Fibroblast of mammary gland (primary cell): ENCODE data around the gene TTLL3.

Experiments used
- DNase-seq: peaks from one replicate; pipeline ENCODE4 v3.0.0-alpha.2; 2010; ENCODE audit warnings: low read depth
- H3K4me3 ChIP-seq: 2 replicates; pipeline ENCODE4 v1.5.1; 2011; ENCODE audit warnings: low read depth, mild to moderate bottlenecking, low read length, moderate library complexity; ENCODE audit not compliant: control insufficient read depth
- TF ChIP-seq, protein P1 (sequence below): conservative IDR thresholded peaks from 2 replicates; pipeline ENCODE4 v1.5.1; 2011; ENCODE audit warnings: low read depth, low read length, inconsistent platforms; ENCODE audit not compliant: control insufficient read depth, insufficient read depth

TTLL3 gene

DNA sequence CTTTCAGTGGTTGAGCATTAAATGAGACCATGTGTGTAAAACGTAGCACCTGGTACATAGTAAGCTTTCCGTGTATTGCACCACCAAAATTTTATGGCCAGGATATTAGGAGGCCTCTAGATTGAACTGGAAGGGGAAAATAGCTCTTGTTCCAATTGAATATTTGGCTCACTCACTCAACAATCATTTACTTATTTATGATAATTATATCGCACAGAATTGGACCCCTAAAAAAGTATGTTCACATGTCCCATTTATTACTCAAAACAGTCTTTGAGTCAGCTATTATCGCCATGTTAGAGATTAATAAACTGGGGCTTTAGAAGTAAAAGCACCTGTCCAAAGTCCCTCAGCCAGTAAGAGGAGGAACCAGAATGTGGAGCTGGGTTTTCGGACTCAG lies 5.1 kb upstream of the TTLL3 start:
- no peak for DNase-seq
- TF ChIP-seq, protein P1, sequence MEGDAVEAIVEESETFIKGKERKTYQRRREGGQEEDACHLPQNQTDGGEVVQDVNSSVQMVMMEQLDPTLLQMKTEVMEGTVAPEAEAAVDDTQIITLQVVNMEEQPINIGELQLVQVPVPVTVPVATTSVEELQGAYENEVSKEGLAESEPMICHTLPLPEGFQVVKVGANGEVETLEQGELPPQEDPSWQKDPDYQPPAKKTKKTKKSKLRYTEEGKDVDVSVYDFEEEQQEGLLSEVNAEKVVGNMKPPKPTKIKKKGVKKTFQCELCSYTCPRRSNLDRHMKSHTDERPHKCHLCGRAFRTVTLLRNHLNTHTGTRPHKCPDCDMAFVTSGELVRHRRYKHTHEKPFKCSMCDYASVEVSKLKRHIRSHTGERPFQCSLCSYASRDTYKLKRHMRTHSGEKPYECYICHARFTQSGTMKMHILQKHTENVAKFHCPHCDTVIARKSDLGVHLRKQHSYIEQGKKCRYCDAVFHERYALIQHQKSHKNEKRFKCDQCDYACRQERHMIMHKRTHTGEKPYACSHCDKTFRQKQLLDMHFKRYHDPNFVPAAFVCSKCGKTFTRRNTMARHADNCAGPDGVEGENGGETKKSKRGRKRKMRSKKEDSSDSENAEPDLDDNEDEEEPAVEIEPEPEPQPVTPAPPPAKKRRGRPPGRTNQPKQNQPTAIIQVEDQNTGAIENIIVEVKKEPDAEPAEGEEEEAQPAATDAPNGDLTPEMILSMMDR = no peak
- no peak overlapping the region for H3K4me3 ChIP-seq

DNA sequence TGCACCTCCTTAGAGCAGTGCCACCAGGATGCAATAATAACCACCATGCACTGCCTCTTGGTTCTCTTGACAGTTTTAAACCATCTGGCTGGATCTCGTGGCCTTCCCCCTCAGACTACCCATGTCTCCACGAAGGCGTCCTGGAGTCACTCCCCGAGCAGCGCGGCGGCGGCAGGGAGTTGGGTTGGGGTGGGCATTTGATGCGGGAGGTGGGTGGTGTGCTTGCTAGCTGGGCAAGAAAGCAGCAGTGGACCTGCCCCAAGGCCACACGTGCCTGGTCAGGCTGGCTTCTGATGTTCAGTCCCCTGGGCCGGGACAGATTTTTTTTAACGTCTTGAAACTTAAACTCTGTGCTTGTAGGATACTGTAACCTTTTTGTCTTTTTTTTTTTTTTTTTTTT lies 3.9 kb upstream of the TTLL3 start:
- DNase-seq = no peak
- no peak overlapping the region for H3K4me3 ChIP-seq
- TF ChIP-seq, protein P1 = no peak

DNA sequence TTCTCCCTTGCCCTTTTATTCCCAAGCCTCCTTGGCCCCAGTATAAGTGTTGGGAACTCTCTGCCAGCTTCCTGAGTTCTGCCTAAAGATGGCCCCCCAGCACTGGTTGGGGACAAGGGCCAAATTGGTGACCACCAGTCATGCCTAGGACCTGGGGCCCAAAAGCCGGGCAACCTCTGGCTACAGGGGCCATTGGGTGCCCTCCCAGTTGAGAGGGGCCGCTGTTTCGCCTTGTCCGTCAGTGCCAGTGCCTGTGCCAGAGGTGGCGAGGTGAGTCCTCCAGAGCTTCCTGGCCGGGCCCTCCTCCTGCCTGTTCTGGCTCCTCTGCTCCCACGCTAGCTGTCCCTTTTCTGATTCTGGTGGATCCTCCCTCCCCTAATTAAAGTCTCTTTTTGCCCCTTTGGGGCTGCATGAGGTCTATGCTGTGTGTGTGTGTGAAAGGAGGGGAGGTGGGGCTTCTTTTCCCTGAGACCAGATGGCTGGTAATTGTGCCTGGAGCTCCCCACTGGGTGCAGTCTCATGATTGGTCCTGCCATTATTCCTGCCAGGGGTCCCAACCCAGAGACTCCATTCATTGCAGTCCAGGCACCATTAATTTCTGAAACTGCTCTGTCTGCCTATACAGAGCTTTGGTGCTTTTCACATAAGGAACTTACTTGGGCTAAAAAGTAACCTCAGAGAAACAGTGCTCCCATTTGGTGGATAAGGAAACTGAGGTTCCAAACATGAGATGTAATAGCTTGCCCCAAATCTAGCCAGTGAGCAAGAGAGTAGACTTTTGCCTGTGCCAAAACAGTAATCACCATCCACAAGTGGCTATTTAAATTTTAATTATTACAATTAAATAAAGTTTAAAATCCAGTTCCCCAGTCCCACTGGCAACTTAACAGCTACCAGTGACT lies 3.1 kb upstream of the TTLL3 start:
- H3K4me3 ChIP-seq = no peak overlapping the region
- TF ChIP-seq, protein P1 = no peak
- no peak for DNase-seq

DNA sequence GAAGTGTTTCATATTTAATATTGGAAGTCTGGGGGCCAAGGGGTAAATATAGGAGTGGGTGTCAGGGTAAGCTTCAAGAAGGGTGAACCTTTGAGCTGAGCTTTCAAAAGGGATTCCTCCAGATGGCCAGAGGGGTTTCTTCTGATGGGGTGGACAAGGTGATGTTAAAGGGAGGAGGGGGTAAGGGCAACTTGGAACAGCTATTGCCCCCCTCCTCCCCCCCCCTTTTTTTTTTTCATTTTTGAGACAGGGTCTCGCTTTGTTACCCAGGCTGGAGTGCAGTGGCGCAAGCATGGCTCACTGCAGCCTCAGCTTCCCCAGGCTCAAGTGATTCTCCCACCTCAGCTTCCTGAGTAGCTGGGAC lies 2.1 kb upstream of the TTLL3 start:
- no peak for DNase-seq
- no peak overlapping the region for H3K4me3 ChIP-seq

DNA sequence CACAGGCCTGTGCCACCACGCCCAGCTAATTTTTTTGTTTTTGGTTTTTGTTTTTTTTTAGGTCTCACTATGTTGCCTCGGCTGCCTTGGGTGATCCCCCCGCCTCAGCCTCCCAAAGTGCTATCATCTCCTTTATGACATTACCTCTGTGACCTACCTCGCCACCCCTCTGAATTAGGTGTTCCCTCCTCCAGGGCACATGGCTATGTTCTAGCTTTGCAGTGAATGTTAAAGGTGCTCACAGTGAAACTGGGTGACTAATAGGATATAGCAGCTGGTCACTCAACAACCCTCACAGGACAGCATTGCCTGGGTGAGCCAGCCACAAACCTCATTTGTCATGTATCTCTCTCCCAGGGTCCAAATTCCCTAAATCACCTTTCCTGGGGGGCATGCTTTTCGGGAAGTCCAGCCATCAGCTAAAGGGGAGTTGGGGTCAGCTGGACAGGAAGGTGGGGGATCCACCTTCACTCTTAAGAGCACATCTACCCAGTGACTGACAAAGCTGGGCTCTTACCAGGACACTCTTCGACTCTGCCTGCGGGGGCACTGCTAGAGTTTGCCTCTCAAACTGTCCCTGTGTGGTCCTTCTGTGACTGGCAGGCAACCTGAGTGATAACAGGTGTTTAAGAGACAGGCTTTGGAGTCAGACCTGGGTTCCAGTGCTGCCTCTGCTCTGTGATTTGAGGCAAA lies 1.6 kb upstream of the TTLL3 start:
- H3K4me3 ChIP-seq = no peak overlapping the region
- TF ChIP-seq, protein P1 = peak; percentile 37
- peak; percentile 44 for DNase-seq

More for the DNA sequence above, 2.1 kb upstream of the TTLL3 start:
- TF ChIP-seq, protein P1 = no peak

DNA sequence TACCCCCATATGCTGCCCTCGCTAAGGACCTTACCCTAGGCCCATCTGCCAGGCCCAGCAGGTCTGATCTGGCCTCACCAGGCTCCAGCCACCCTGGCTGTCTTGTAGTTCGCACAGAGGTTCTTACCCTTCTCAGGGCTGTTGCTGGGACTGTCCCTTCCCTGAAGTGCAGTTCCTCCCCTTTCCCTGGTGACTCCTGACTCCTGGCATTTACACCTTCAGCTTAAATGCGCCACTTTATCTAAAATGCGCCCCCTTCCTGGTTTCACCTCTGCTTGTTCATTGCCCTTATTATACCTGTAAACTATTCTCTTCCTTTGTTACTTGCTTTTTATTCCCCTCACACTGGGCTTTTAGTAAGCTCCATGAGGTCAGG lies 835 bp upstream of the TTLL3 start:
- no peak for DNase-seq
- H3K4me3 ChIP-seq = peak overlapping the region; percentile 48
- TF ChIP-seq, protein P1 = no peak
